HFFc6 (cell line): ENCODE measurements around the gene CFAP47. TPM values are rescaled to one million over a fixed set of nuclear protein-coding genes. Genes with fewer than 3 reads are reported as not detected.

Source experiments
- DNase-seq: peaks from one replicate; pipeline ENCODE4 v3.0.0-alpha.2; 2018
- H3K27ac Mint-ChIP-seq: 2 replicates; pipeline ENCODE4 v1.8.0; 2020; ENCODE audit warnings: mild to moderate bottlenecking, mixed read lengths
- H3K27me3 Mint-ChIP-seq: 2 replicates; pipeline ENCODE4 v1.8.0; 2021; ENCODE audit warnings: mild to moderate bottlenecking, moderate library complexity, mixed read lengths; ENCODE audit not compliant: insufficient read depth
- H3K36me3 Mint-ChIP-seq: 2 replicates; pipeline ENCODE4 v1.8.0; 2021; ENCODE audit warnings: low read depth, mixed read lengths
- H3K4me1 Mint-ChIP-seq: 2 replicates; pipeline ENCODE4 v1.8.0; 2020; ENCODE audit warnings: low read depth, mixed read lengths
- H3K4me3 Mint-ChIP-seq: 2 replicates; pipeline ENCODE4 v1.8.0; 2020; ENCODE audit warnings: mild to moderate bottlenecking, moderate library complexity, mixed read lengths
- H3K9me3 Mint-ChIP-seq: 2 replicates; pipeline ENCODE4 v1.8.0; 2020; ENCODE audit warnings: mild to moderate bottlenecking, mixed read lengths
- total RNA-seq, 6 experiments: library from RNA; stranded (reverse); fragmentation: NEBNext Ultra II Directional; extraction: Animal tissue kit (Norgen Biotek cat#: 25700); gene quantifications; 2 replicates in 1 of 6; 3 replicates in 5 of 6; pipeline ENCODE4 v1.2.3, GENCODE V29; 2021
- TF ChIP-seq, protein P1 (sequence below): fragments of 200-600 bp; sonication (generic); IDR thresholded peaks from 2 replicates; pipeline ENCODE4 v1.5.0; 2021; ENCODE audit warnings: antibody characterized with exemption, mild to moderate bottlenecking

The CFAP47 gene
- total RNA-seq, 6 experiments from 2014 or later, result not detected

DNA sequence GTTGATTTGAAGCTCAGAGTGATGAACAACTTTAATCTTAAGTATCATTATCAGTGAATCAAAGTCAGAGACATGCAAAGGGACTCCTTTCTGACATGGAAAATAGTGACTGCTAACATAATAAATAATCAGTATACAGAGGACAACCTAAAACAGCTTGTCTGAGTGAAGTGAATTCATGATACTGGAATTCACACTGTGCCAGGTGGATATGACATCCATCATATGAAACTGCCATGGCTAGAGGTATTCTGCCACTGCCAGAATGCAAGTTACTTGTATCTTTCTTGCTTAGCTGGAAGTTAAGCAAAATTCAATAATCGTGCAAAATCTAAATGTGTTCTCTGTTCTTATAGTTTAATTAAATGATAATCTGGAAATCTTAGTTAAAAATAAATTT is 429.0 kb downstream of the CFAP47 start:
- Mint-ChIP-seq H3K27ac (no peak overlapping the region), H3K4me3 (no peak overlapping the region), H3K36me3 (no peaks in the 10 kb centered on the region), H3K4me1 (no peaks in the 10 kb centered on the region), H3K27me3 (no peaks in the 10 kb centered on the region), H3K9me3 (no peaks in the 10 kb centered on the region)
- no peak for DNase-seq
- TF ChIP-seq, protein P1, sequence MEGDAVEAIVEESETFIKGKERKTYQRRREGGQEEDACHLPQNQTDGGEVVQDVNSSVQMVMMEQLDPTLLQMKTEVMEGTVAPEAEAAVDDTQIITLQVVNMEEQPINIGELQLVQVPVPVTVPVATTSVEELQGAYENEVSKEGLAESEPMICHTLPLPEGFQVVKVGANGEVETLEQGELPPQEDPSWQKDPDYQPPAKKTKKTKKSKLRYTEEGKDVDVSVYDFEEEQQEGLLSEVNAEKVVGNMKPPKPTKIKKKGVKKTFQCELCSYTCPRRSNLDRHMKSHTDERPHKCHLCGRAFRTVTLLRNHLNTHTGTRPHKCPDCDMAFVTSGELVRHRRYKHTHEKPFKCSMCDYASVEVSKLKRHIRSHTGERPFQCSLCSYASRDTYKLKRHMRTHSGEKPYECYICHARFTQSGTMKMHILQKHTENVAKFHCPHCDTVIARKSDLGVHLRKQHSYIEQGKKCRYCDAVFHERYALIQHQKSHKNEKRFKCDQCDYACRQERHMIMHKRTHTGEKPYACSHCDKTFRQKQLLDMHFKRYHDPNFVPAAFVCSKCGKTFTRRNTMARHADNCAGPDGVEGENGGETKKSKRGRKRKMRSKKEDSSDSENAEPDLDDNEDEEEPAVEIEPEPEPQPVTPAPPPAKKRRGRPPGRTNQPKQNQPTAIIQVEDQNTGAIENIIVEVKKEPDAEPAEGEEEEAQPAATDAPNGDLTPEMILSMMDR, result no peak

DNA sequence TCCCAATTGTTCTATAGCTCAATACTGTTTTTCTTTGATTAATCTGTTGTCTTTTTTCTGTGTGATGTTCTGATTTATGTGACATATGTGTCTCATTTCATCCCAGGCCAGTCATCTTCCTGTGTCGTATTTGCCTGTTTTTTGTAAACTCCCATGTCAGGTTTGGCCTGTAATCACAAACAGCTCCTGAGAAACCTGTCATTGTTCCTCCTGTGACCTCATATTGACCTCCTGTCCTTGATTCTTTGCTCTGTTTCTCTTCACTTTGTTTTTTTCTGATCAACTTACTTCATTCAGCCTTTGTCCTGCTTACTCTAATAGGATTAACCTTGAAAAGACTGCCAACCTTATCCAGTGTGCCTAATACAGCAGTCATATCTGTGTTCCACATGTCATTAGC is 438.3 kb downstream of the CFAP47 start:
- Mint-ChIP-seq H3K36me3 (no peaks in the 10 kb centered on the region), H3K27ac (no peak overlapping the region), H3K4me1 (no peaks in the 10 kb centered on the region), H3K4me3 (no peak overlapping the region), H3K27me3 (no peaks in the 10 kb centered on the region; the same call in 1 of the 2 replicates), H3K9me3 (0 out of 2 replicates have a peak, but pooled peaks cover 21% of the 10 kb centered on the region)
- DNase-seq, result no peak
- TF ChIP-seq, protein P1, result no peak

DNA sequence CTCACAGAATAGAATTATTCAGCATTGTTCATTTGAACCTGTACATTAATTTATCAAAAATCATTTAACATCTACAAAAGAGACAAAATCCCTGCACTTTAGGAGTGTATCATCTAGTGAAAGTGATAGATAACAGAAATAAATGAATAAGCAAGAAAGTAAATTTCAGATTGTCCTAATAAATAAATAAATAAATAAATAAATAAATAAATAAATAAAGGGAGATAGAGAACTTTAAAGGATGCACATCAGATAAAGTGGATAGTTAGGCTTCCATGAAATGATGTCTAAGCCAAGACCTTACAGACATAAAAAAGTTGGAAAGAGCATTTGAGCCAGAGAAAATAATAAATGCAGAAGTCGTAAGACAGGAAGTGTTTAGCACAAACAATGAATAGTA is 444.7 kb downstream of the CFAP47 start:
- Mint-ChIP-seq H3K9me3 (peaks cover 18% of the 10 kb centered on the region; the same call in 1 of the 2 replicates), H3K27me3 (peaks cover 2% of the 10 kb centered on the region; the same call in 1 of the 2 replicates), H3K4me3 (no peak overlapping the region), H3K4me1 (no peaks in the 10 kb centered on the region), H3K27ac (no peak overlapping the region), H3K36me3 (no peaks in the 10 kb centered on the region)
- TF ChIP-seq, protein P1, result no peak
- DNase-seq, result no peak

DNA sequence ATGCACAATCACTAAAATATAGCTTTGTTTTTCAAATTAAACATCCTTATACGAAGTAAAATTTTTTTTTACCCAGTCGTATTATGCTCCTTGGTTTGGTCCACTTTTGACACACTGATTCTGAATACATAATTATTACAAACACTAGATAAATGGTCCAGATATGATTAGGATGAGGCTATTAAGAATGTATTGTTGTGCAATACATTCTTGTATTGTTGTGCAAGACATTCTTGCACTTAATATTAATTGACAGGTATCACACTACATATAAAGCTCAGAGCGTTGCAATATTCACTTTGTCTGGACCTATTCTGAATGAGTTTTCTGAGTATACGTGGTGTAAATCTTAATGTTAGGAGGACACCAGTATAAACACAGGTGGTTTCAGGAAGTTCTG is 464.0 kb downstream of the CFAP47 start:
- Mint-ChIP-seq H3K27ac (no peak overlapping the region), H3K36me3 (no peaks in the 10 kb centered on the region)

DNA sequence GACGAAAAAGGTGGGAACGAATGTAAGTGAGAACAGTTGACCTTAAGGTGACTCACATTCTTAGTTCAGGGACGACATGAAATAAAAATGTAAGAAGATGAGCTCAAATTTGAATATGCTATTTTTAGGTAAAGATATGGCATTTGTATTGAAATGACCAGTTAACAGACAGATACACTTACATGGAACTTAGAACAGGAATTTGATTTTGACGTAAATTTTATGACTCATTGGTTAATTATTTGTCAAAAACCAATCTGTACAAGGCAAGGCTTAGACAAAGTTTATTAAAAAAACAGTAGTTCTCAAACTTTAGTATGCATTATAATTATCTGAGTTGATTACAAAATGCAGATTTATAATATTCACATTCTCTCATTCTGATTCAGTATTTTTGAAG is 469.4 kb downstream of the CFAP47 start:
- H3K4me1 Mint-ChIP-seq, result no peaks in the 10 kb centered on the region
- H3K4me3 Mint-ChIP-seq, result no peak overlapping the region
- H3K36me3 Mint-ChIP-seq, result no peaks in the 10 kb centered on the region
- TF ChIP-seq, protein P1, result no peak
- H3K27me3 Mint-ChIP-seq, result no peaks in the 10 kb centered on the region; the same call in 1 of the 2 replicates
- H3K27ac Mint-ChIP-seq, result no peak overlapping the region
- no peaks in the 10 kb centered on the region; the same call in 1 of the 2 replicates for H3K9me3 Mint-ChIP-seq
- DNase-seq, result no peak

More for the DNA sequence above, 464.0 kb downstream of the CFAP47 start:
- no peaks in the 10 kb centered on the region for H3K4me1 Mint-ChIP-seq
- no peaks in the 10 kb centered on the region; the same call in 1 of the 2 replicates for H3K27me3 Mint-ChIP-seq
- no peaks in the 10 kb centered on the region for H3K9me3 Mint-ChIP-seq
- TF ChIP-seq, protein P1, result no peak
- no peak for DNase-seq
- no peak overlapping the region for H3K4me3 Mint-ChIP-seq

DNA sequence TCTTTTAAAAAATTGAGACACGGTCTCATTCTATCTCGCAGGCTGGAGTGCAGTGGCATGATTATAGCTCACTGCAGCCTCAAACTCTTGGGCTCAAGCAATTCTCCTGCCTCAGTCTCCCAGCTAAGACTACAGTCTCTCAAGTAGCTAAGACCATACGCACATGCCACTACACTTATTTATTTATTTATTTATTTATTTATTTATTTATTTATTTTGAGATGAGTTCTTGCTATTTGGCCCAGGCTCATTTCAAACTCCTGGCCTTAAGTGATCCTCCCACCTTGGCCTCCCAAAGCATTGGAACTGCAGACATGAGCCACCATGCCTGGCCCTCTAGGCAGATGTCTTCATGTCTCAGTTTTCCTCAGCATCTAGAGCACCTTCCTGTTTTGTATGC is 482.2 kb downstream of the CFAP47 start:
- Mint-ChIP-seq H3K9me3 (no peaks in the 10 kb centered on the region), H3K4me1 (no peaks in the 10 kb centered on the region), H3K27me3 (no peaks in the 10 kb centered on the region), H3K4me3 (no peak overlapping the region), H3K27ac (no peak overlapping the region), H3K36me3 (no peaks in the 10 kb centered on the region)
- DNase-seq, result no peak
- TF ChIP-seq, protein P1, result no peak
